Transverse colon (tissue), 4 donors: Measurements from ENCODE around the gene AMER2.

ENCODE experiments used
- CTCF ChIP-seq, 5 experiments: fragments of 200-600 bp in 3 of 5; fragments of 450-650 bp in 2 of 5; sonication (generic) in 3 of 5; IDR thresholded peaks; 1 replicate in 2 of 5; 2 replicates in 3 of 5; pipeline ENCODE4 v1.5.1; 2016 to 2017; ENCODE audit warnings: antibody characterized with exemption in 5 of 5, inconsistent platforms in 3 of 5, mild to moderate bottlenecking in 2 of 5, moderate library complexity in 1 of 5
- POLR2A ChIP-seq: fragments of 450-650 bp; IDR thresholded peaks from one replicate; pipeline ENCODE4 v1.6.1; 2016; ENCODE audit warnings: antibody characterized with exemption, mild to moderate bottlenecking, moderate library complexity
- POLR2AphosphoS5 ChIP-seq, 3 donors: sonication (generic); formaldehyde crosslinking; IDR thresholded peaks; one replicate each; pipeline ENCODE4 v1.6.1; 2016; ENCODE audit warnings: antibody characterized with exemption in 3 of 3

- TF ChIP-seq POLR2A (no peak), CTCF (IDR thresholded peaks at IDR 0.05) (no peak), POLR2AphosphoS5 (IDR thresholded peaks at IDR 0.05) (no peak)
Observed at GRCh38 chr13:25213715-25214114, 41.6 kb upstream of the AMER2 start.
